Activated naive CD4-positive, alpha-beta T cell treated with anti-CD3 and anti-CD28 coated beads, Interleukin-2, amount 50 U/mL, for 72 hours (primary cell): ENCODE results near the gene MVB12A. TPM values are rescaled to one million over a fixed set of nuclear protein-coding genes. Genes with fewer than 3 reads are reported as not detected.

Source experiments
- total RNA-seq, 2 donors: library from RNA; stranded (reverse); gene quantifications; one replicate each; pipeline ENCODE4 v1.2.3, GENCODE V29; 2022

The MVB12A gene
- total RNA-seq, 2 donors from 2014 or later = 34.4 to 55.2 TPM

Other genes starting within 250 kb of the MVB12A start
- gene USE1, start 204.7 kb upstream of the MVB12A start, total RNA-seq = 10 to 100 TPM; 28.6 to 39.1 TPM
- gene OCEL1, start 193.8 kb upstream of the MVB12A start, total RNA-seq = 10 to 100 TPM; 14.3 to 17.1 TPM
- gene NR2F6, start 174.1 kb upstream of the MVB12A start, total RNA-seq = 10 to 100 TPM in 1 of 2 donors, 1 to 10 TPM in 1; 5.8 to 12.9 TPM
- under 1 TPM; 0.43 to 0.49 TPM for gene USHBP1, start 155.3 kb upstream of the MVB12A start, total RNA-seq
- 100 to 1,000 TPM; 115 to 125 TPM for gene BABAM1, start 152.6 kb upstream of the MVB12A start, total RNA-seq
- 10 to 100 TPM in 1 of 2 donors, 1 to 10 TPM in 1; 8.4 to 13.7 TPM for gene ANKLE1, start 138.1 kb upstream of the MVB12A start, total RNA-seq
- gene ABHD8, start 116.6 kb upstream of the MVB12A start, total RNA-seq = 10 to 100 TPM; 10.4 to 10.5 TPM
- 100 to 1,000 TPM in 1 of 2 donors, 10 to 100 TPM in 1; 70.2 to 100 TPM for gene MRPL34, start 114.2 kb upstream of the MVB12A start, total RNA-seq
- gene DDA1, start 110.5 kb upstream of the MVB12A start, total RNA-seq = 10 to 100 TPM; 30.0 to 39.7 TPM
- 1 to 10 TPM; 4.5 to 7.2 TPM for gene ANO8, start 85.2 kb upstream of the MVB12A start, total RNA-seq
- gene GTPBP3, start 82.5 kb upstream of the MVB12A start, total RNA-seq = 10 to 100 TPM; 11.1 to 46.1 TPM
- gene PLVAP, start 42.7 kb upstream of the MVB12A start, total RNA-seq = under 1 TPM in 1 of 2 donors, not detected in 1; 0.20 TPM
- 1 to 10 TPM; 2.2 to 3.7 TPM for gene CCDC194, start 25.9 kb upstream of the MVB12A start, total RNA-seq
- 100 to 1,000 TPM in 1 of 2 donors, 10 to 100 TPM in 1; 77.4 to 126 TPM for gene BST2, start 14.4 kb upstream of the MVB12A start, total RNA-seq
- gene TMEM221, start 28.6 kb downstream of the MVB12A start, total RNA-seq = not detected
- gene NXNL1, start 40.9 kb downstream of the MVB12A start, total RNA-seq = not detected
- 1 to 10 TPM; 5.8 to 6.3 TPM for gene SLC27A1, start 50.5 kb downstream of the MVB12A start, total RNA-seq
- 10 to 100 TPM; 50.3 to 70.6 TPM for gene PGLS, start 91.6 kb downstream of the MVB12A start, total RNA-seq
- 10 to 100 TPM; 39.2 to 64.7 TPM for gene COLGALT1, start 135.6 kb downstream of the MVB12A start, total RNA-seq